LNCAP (cell line): ENCODE data around the gene BABAM2.

Experiments used
- CTCF ChIP-seq: fragments of 450-650 bp; IDR thresholded peaks from 2 replicates; pipeline ENCODE4 v1.5.1; 2017; ENCODE audit warnings: mild to moderate bottlenecking

The BABAM2 gene

GRCh38 chr2:27866237-27866636, 24.3 kb upstream of the BABAM2 start:
- TF ChIP-seq CTCF = no peak

- no peak for TF ChIP-seq CTCF
These were observed 20.8 kb upstream of the BABAM2 start for GRCh38 chr2:27869763-27870162.

- no peak for TF ChIP-seq CTCF
These were observed 19.8 kb upstream of the BABAM2 start for GRCh38 chr2:27870724-27871123.

- no peak for TF ChIP-seq CTCF
These were observed 18.7 kb upstream of the BABAM2 start for GRCh38 chr2:27871802-27872201.

GRCh38 chr2:27873091-27873490, 17.4 kb upstream of the BABAM2 start:
- no peak for TF ChIP-seq CTCF

GRCh38 chr2:27875089-27875881, 15.2 kb upstream of the BABAM2 start:
- no peak for TF ChIP-seq CTCF

GRCh38 chr2:27878825-27879224, 11.7 kb upstream of the BABAM2 start:
- no peak for TF ChIP-seq CTCF

- no peak for TF ChIP-seq CTCF
These were observed 5.9 kb upstream of the BABAM2 start for GRCh38 chr2:27884601-27885000.
